GM04503 (cell line): ENCODE measurements around the gene CISH.

ENCODE experiments used
- DNase-seq: peaks from one replicate; pipeline ENCODE4 v3.0.0-alpha.2; 2012; ENCODE audit warnings: low read depth

Gene CISH, protein sequence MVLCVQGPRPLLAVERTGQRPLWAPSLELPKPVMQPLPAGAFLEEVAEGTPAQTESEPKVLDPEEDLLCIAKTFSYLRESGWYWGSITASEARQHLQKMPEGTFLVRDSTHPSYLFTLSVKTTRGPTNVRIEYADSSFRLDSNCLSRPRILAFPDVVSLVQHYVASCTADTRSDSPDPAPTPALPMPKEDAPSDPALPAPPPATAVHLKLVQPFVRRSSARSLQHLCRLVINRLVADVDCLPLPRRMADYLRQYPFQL

DNA sequence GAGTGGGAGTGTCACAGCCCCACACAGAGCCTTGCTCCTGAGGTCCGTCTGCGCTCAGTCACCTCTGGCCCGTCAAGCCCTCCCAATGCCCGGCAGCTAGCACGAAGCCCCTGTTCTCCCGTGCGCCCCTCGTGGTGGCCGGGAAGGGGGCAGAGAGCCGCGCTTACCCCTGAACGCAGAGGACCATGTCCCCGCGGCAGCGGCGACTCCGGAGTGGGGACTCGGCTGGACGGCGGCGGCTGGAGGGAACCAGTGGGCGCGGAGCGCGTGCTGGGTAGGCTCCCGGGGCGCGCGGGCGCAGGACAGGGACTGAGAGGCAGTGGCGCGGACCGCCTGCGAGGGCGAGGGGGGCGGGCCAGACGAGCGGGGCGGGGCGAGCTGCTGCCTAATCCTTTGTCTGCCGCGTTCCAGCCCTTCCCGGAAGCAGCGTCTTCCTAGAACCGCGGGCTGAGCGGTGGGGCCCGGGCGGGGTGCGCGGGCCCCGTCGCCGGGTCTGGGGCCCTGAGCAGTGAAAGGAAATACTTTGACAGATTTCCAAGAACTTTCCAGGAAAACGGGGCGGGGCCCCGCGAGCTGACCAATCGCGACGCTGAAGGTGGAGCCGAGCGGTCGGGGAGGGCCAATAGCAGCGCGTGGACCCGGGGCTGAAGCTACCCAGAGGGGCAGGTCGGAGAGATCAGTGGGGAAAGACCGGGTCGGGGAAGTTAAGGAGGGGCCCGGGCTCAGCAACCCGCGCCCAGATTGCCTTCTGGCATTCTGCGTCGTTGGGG, at the start of gene CISH:
Gene CISH (minus strand): TSS at position 311 of the 770 bp plus-strand sequence. CDS start 124 bp downstream, at position 187.
- DNase-seq, result peak; percentile 64

DNA sequence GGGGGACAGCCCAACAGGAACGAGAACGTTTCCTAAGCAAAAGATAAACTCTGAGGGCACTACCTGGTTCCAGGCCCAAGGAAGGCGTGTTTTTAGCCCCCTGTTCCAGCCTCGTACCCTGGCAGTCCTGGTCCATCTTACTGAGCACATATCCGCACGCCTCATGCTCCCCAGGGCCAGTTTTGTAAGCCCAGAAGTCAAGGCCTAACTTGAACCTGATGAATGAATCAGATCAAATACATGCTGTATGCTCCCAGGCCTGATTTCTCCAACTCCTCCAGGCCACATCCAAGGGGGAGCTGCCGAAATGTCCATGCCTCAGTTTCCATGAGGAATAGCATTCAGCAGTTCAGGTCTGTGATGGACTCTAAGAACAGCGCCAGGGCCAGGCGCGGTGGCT, 48.8 kb upstream of the CISH start:
- DNase-seq, result no peak

DNA sequence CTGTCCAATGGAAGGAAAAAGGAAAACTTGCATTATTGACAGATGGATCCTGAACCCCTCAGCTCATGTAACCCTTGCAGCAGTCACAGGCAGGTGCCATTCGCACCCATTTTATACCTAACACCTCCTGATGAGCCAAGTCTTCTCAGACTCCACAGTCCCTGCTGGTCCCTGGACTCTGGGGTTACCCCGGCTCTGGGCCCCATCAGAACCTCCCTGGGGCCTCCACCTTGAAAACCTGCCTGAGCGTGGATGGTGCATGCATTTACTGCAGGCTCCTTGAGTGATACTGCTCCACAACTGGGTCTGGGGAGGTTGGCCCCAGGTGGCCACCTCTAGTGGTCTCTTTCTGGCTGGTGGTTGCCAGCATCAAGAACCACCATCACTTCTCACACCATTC, 47.3 kb upstream of the CISH start:
- DNase-seq, result no peak

DNA sequence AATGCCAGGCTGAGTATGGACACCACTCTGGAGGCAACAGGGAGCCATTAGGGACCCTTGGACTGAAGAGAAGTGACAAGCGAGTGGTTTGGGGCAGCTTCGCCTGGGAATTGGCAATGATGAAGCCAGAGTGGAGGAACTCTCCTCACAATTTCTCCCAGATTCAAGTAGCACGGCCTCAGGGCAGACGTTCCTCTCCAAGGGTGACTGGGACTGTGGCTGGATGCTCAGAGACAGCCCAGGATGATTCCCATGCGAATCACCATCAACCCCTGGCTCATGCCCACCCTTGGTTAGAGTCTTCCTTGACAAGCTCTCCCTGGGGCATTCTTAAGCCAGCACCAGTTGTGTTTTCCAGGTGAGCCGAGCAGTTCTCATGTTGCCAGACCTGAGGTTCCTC, 46.8 kb upstream of the CISH start:
- peak; percentile 16 for DNase-seq

DNA sequence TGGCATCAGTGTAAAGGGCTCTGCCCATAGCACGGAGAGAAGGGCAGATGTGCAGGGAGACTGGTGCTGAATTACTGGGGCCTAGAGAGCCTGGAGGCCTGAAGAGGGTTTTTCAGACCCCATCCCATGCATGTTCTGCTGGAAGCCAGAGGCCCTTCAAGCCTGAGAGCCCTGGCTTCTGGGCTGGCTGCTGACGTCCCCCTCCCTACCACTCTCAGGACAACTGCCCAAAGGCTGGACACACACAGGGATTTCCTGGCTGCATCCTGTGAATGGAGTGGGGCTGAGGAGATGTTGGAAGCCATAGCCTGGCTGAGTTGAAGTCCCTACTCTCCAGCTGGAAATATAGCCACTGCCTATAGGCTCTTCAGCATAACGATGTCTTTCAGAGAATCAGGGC, 46.2 kb upstream of the CISH start:
- no peak for DNase-seq

DNA sequence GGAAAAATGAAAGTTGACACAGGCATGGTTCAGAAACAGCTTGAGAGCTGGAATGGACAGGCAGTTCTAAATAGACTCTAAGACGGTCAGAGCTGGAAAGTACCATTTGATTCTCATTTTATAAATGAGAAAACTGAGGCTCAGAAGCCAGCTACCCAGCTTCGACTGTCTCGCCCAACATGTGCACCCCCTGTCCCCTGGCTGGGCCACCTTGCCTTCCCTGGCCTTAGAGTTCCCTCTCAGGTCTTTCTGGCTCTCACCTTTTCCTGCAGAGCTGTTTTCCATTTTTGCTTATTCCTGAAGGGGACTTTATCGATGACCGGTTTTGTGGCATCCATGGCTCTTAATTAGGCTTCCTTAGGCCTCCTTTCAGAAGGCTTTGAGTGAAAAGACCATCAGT, 45.8 kb upstream of the CISH start:
- DNase-seq, result no peak

DNA sequence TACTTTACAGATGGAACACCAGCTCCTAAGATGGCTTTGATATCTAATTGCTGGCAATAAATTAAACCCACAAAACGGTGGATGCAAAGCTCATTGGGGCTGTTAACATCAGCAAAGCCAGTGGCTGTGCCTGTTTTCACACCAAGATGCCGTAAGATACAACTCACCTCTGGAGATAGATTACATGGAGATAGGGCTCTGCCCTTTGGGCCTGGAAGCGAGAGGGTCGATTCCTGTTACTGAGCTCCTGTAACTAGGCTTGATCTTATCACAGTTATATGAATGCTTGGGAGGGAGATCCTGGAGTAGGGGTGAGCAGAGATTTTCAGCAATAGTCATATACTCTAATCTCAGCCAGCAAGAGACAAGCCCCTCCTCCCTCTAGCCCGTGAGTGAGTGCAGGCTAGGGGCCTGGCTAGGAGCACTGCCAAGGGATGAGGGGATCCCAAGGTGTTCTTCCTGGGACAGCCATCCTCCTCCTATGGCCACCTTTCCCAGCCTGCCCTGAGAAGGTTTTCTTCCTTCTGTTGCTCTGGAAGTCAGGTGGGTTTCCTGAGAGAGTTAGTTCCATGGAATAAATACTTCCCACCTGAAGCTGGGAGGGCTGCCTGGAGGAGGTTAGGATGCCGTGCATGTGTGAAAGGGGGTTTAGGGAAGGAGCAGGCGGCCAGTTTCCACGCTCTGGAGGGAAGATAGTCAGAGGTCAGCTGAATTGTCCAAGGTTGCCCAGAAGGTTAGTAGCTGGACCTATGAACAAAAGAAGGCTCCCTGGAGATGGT, 45.0 kb upstream of the CISH start:
- DNase-seq, result no peak

DNA sequence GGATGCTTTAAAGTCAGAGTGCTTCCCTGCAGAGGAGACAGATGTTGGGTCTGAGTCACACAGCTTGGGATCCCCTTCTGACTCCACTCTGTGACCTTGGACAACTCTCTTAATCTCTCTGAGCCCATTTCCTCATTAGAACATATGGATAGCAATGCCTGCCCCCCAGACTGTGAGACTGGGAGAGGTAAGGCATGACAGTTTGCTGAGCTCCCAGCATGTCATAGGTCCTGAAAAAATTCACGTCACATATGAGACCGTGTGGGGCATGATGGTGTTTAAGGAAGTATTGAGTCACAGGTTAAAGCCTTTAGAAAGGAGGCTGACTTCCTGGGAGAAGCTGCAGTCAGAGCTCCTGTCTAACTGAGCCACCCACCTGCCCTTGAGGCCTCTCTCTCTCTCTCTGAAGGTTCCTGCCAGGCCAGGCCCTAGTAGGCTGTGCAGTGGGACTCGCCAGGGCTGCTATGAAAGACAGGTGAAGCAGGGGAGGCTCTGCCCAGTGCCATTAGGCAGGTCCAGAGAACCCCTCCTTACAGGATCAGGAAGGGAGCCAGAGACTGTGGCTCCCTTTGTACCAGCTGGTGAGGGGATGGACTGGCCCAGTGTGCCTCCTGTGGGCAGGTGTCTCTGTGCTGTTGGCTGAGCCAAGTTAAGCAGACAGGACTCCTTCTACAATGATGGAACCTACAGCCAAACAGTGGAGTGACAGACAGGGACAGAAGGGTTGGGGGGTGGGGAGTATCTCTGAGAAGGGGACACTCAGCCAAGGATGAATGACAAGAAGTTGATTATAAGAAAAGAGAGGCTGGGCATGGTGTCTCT, 43.6 kb upstream of the CISH start:
- no peak for DNase-seq

DNA sequence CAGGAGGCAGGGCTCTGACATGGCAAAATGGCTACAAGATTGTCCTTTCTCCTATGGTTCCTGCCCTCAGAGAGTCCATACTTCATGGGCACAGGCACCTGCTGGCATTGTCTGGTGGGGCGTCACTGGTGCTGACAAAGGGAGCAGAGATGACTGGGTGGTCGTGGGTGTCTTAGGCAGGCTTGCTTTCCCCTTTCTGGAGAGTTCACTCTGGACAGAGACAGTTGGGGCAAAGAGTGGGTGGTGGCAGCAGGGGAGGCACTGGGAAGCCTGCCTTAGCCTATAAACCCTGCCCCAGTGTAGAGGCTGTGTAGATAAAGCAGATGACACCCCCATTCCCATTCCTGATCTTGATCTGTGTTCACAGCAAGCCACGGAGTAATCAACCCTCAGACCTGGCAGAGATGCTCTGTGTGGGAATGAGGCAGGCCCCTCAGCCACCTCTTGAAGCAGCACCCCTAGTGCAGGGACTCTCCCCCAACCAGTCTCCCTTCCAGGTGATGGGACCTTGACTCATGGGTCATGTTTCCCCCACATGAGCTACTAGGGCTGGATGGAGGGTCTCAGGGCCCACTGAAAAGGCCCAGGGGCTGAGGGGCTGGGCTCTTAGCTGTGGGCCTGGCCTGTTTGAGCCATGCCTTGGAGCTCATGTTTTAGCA, 42.5 kb upstream of the CISH start:
- no peak for DNase-seq

DNA sequence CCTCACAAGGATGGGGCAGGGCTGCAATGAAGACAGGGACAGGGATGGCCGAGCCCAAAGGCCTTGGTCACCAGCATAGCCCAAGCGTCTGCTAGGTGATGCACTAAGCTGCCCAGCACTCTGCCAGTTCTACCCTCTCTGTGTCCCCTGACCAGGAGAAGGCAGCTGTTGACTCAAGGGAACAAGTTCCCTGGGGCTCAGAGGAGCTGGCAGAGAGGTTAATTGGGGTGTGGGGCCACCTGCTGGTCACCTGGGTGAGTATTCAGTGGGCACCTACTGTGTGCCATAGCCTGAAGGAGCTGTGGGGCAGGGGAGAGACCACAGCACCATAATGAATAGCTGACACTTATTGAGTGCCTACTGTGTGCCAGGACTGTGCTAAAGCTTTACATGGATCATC, 41.1 kb upstream of the CISH start:
- no peak for DNase-seq

DNA sequence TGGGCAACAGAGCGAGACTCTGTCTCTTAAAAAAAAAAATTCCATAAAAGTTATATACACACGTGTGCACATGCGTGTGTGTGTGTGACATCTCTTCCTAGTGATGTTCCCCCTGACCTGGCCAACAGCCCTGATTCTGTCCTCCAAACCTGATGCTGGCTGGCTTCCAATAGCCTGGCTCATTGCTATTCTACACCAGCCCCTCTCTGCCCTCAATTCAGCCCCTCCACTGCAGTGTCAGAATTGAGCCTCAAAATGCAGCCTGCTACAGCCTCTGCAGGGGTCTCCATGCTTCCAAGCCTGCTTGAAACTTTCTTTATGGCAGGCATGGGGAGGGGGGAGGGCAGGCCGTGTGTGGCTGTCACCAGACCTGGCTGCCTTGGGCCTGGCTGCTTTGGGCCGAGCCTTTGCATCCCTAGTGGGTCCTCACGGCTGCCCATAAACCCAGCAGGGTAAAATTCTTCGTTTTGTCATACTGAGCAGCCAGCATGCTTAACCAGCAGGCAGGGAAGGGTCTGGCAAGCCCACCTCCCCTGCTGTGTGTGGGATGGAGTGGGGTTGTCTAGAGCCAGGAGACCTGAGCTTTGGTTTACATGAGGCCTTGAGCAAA, 40.5 kb upstream of the CISH start:
- DNase-seq, result no peak

DNA sequence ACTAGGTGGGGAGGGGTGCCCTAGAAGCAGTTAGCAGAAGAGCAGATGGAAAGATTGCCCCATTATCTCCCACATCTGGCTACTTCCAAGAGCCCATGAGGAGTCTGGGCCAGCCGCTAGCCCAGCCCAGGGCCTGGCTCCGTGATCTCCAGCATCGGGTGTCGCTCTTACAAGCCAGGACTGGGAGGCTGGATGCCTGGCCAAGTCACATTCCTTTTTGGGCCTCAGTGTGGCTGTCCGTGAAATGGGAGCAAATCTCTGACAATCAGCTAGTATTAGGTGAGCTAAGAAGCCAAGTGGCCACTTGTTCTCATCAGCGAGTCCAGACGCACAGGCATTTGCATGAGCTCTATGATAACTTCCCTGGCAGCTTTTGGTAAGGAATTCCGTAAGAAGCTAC, 39.9 kb upstream of the CISH start:
- DNase-seq, result no peak

DNA sequence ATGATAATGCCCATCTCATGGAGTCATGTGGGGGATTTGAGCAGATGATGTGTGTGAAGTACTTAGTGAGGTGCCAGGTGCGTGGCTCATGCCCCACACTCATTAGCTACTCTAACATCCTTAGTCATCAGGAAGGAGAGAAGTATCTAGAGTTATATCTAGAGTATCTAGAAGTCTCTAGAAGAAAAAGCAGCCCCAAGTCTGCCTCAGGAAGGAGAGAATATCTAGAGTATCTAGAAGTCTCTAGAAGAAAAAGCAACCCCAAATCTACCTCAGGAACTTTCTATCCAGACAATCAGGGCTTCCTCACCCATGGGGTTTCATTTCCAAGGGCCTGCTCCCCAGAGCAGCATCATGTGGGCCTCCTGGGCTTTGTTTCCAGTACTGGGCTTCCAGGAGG, 38.4 kb upstream of the CISH start:
- DNase-seq, result no peak

DNA sequence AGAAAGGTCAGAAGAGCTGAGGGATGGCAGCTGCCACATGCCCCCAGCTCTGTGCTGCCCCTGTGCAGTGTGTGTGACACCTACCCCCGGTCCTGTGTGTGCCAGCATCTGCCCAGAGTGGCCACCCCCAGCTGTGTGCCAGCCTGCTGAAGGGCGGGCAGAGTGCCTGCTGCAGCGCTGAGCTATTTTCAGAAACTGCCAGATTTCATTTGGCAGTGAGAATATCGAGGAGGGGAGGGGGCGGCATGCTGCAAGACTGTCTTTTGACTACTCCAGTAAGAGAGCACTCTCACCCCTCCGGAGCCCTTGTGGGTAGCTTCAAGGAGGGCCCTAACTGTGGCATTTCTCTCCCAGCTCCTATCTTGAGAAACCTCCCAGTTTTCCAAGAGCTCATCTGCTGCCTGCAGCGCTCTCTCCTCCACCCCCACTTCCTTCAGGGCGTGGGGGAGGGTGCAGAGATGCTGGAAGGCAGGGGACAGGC, 37.9 kb upstream of the CISH start:
- no peak for DNase-seq

DNA sequence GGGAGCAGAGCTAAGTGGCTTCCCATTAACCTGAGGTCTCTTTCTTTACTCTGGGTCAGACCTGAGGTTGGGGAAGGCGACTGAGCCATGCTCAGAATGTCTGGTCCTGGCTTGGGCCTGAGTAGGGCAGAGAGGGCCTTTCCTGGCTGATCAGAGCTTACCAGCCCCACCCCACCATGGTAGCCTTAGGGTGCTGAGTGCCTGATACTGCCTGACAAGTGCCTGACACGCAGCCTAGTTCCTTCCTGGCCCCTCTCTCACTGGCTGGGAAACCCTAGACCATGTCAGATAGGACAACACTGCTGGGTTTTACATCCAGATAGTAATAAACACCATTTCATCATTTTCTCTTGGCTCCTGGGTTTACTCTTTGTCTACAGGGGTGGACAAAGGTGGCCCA, 37.4 kb upstream of the CISH start:
- DNase-seq, result no peak

DNA sequence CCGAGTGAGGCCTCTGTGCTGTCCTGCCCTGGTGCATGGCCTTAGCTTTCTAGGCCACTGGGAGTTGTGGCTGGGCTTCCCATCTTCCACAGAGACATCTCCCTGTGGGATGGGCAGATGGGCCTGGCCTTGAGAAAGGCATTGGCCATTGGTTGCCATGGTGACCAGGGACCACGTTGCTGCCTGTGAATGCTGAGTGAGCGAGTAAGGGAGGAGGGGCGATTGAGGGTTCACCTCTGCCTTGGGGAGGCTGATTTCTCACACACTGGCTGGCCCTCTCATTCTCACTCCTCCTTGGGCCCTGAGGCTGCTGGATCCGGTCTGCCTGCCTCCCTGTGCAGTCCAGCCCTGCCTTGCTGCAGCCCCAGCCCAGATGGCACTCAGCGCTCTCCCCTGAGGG, 36.7 kb upstream of the CISH start:
- DNase-seq, result no peak

DNA sequence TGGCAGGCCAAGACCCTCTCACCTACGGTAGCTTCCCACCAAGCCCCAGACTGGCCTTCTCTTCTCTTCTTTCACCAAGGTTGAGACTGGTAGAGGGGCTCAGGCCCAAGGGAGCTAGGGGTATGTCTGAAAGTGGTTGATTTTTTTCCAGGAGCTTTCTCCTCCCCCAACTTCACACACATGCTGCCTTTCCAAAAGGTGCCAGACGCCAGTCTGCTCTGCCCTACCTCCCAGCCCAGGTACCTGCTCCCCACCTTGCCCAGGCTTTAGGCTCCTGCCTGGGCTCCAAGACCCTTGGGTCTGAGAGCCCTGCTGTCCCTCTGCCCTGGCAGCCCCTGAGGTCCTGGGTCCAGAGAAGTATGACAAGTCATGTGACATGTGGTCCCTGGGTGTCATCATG, 33.8 kb upstream of the CISH start:
- DNase-seq, result no peak

DNA sequence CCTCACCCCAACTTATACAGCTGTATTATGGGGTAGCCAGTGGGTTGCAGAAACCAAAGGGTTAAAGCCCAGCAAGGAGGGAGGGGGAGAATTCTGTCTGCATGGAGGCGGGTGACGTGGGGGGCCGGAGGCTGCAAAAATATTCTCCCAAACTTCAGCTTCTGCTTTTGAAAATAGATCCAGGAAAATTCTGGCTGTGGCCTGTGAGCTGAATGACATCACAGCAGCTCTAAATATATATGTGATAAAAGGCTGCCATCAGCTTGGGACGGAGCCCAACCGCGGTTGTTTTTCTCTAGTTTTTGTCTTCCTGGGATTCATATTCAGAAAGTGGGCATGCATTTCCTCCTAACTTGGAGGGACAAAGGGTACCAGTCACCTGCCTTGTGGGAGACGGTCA, 33.0 kb upstream of the CISH start:
- DNase-seq, result no peak

DNA sequence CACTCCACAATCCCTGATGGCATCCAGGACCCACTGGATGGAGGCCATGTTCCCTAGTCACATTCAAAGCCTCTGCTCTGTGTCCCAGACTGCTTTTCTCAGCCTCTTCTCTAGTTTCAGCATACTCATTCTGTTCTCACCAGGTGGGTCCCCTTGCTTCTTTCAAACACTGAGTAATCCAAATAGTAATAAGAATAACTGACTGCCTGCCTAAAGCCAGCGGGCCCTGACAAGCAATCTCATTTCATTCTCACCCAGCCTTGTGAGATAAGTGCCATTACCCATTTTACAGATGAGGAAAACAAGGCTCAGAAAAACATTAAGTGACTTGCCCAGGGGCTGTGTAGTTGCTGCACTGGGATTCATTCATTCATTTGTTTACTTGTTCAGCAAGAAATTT, 30.8 kb upstream of the CISH start:
- no peak for DNase-seq

DNA sequence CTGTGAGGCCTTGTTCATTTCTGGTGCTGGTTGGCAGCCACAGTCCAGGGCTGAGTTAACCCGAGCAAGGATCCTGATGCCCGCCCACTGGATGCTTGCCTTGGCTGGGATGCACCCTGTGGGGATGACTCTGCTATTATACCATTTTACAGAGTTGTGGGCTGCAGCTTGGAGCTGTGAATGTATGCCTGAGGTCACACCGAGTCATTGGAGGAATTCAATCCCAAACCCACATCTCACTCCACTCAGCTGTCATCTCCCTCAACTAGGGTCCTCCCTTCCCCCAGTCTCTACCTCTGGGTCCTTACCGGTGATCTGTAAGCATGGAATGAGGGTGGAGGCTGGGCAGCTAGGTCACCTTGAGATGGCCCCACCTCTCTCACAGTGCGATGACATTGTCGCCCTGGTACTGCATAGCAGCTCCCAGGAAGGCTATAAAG, 27.5 kb upstream of the CISH start:
- peak; percentile 34 for DNase-seq

DNA sequence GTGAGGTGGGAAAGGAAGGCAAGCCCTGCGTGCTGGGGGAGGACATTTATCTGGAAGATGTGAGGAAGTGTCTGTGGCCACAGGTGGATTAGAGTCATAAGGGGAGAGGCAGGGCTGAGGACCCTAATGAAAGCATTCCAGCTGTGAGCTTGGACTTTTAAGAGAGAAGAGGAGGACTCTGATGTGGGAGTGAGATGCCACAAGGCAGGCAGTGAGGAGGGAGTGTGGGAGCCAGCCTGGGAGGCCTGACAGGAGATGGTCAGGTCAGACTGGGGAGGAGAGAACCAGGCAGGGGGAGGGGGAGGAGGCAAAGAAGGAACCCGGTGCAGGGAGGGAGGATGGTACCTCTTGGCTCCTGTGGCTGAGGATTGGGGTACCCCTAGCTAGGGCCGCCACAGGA, 26.4 kb upstream of the CISH start:
- DNase-seq, result no peak
